ENCODE data around the gene STN1.

The STN1 gene

DNA sequence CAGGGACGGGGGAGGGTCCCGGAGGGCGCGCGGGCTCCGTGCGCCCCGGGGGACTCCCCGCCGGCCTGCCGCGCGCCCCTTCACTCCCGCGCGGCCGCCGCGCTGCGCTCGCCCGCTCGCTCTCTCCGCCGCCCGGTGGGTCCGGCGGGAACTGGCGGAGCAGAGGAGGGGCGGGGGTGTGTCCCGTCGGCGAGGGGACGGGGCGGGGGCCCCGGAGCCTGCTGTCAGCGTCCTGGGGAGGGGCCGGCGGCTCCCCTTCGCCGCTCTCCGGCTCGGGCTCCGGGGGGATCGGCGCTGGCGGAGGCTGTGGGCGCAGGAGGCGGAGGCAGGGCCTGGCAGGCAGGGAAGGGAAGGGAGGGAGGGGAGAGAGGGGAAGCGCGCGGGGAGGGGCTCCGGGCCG is 62.6 kb downstream of the STN1 start, which contains the start of gene SH3PXD2A:
Gene SH3PXD2A (minus strand): TSS at position 153 of the 400 bp plus-strand sequence. CDS start 310 bp downstream, outside the sequence.
- Histone ChIP-seq H3K9ac (ENCODE audit: low read depth, low read length) (no peak within 1 kb of the TSS), H3K4me3 (ENCODE audit: low read depth, low read length) (peak within 1 kb of the TSS; percentile 80), H3K27me3 (ENCODE audit: control insufficient read depth, insufficient read depth, low read length) (peaks cover 42% of the 10 kb centered on the region)

DNA sequence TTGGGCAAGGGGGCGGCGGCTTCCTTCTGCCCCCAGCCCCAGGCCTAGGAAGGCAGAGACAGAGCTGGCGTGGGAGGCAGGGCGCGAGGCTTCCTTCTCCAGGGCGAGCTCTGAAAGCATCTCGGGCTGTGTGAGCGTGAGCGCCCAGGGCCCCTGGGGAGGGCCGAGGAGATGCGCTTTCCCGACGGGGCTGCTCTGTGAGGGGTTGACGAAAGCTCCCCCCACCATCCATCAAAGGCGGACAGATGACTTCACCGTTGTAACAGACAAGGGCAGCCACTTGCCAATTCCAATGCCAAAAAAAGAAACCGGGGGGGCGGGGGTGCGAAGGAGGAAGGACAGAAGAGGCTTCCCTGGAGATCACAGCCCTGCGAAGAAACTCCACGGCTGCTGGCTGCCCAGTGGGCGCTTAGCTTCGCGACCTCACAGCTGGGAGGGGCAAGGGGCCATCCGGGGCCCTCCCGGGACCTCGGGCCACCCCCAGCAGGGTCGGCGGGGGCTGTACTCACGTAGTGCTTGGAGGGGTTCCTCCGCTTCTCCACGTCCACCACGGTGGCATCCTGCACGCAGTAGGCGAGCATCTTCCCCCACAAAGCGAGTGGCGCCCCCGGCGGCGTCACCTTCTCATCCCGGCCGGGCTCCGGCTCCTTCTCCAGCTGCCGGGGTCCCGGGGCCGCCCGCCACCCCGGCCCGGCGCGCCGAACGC is 63.1 kb downstream of the STN1 start:
- Histone ChIP-seq H3K36me3 (ENCODE audit: control insufficient read depth, insufficient read depth, low read length) (no peaks in the 10 kb centered on the region), H3K4me1 (ENCODE audit: control insufficient read depth, insufficient read depth, low read length) (peaks cover 10% of the 10 kb centered on the region), H3K9me3 (ENCODE audit: control insufficient read depth, insufficient read depth, low read length) (no peaks in the 10 kb centered on the region), H3K27me3 (ENCODE audit: control insufficient read depth, insufficient read depth, low read length) (peaks cover 42% of the 10 kb centered on the region), H3K4me3 (ENCODE audit: low read depth, low read length) (peak overlapping the region; percentile 80), H3K9ac (ENCODE audit: low read depth, low read length) (no peak overlapping the region)

More for the DNA sequence above, 62.6 kb downstream of the STN1 start, which contains the start of gene SH3PXD2A:
- Histone ChIP-seq H3K36me3 (ENCODE audit: control insufficient read depth, insufficient read depth, low read length) (no peaks in the 10 kb centered on the region), H3K4me1 (ENCODE audit: control insufficient read depth, insufficient read depth, low read length) (peaks cover 10% of the 10 kb centered on the region), H3K9me3 (ENCODE audit: control insufficient read depth, insufficient read depth, low read length) (no peaks in the 10 kb centered on the region)

DNA sequence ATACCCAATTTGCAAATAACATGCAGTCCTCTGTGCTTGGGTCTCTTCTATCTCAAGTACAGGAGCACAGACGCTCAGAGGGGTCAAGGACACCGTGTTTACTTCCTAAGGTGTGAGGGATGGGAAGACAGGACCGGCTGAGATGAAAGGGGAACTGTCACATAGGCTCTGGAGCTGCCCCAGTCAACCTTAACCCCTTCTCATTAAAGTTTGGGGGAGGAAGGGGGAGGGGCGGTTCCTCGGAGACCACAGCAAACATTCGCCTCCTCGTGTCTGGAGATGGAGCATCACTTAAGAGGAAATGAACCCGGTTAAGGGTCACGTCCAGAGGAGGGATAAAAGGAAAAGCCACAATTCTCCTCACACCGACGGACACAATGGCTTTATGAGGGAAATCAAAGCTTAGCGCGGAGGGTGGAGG is 63.7 kb downstream of the STN1 start:
- Histone ChIP-seq H3K4me1 (ENCODE audit: control insufficient read depth, insufficient read depth, low read length) (peaks cover 10% of the 10 kb centered on the region), H3K9ac (ENCODE audit: low read depth, low read length) (no peak overlapping the region), H3K36me3 (ENCODE audit: control insufficient read depth, insufficient read depth, low read length) (no peaks in the 10 kb centered on the region), H3K4me3 (ENCODE audit: low read depth, low read length) (peak overlapping the region; percentile 80), H3K9me3 (ENCODE audit: control insufficient read depth, insufficient read depth, low read length) (no peaks in the 10 kb centered on the region), H3K27me3 (ENCODE audit: control insufficient read depth, insufficient read depth, low read length) (peaks cover 42% of the 10 kb centered on the region)

DNA sequence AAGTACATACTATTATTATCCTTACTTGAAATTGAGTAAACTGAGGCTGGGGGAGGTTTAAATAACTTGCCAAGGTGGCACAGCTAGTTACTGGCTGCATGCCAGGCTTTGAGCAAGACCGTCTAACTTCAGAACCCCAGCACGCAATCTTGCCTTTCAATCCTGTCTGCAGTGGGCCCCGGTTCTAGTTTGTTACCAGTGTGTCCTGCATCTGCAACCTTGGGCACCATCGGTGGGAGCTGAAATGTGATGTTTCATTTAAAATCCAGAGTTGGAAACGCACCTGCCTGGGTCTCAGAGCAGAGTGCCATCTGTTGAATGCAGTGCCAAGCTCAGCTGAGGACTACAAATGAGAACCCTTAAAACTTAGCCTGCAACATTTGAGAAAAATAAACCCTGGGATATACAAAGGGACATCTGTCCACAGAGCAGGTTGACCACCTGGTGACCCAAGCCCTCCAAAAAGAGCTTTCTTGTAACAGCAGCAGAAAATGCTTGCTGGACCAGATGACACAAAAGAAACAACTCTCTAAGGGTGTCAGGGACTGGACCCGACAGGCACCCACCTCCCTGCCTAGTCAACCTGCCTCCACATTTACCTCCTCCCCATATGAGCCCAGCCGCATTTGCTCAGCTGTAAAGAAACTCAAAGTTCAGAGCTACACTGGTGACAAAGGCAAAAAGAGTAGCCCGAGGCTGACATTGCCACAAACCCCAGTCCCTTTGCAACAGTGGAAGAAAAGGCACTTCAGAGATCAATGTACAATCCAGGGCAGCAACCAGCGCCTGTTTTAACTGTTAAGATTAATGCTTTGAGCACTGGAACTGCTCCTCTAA is 64.3 kb downstream of the STN1 start:
- peak overlapping the region; percentile 80 for H3K4me3 ChIP-seq (ENCODE audit: low read depth, low read length)

DNA sequence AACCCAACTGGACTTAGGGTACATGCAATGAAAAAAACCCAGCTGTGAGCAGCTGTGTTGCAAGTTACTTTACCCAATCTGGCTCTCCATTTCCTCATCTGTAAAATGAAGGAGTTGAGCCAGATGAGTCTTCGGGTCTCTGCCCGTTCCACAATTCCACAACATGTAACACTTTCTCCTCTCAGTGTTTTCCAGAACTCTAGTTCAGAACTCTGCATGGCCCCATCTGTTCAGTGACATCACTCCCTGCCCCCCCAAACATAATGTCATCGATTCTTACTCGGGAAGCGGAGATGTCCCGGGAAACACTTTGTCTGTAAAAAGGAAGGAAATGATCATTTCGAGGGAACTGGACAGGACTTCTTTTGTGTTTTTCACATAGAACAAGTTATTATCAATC is 65.1 kb downstream of the STN1 start:
- no peaks in the 10 kb centered on the region for H3K36me3 ChIP-seq (ENCODE audit: control insufficient read depth, insufficient read depth, low read length)
- H3K27me3 ChIP-seq (ENCODE audit: control insufficient read depth, insufficient read depth, low read length) = peaks cover 39% of the 10 kb centered on the region
- H3K4me3 ChIP-seq (ENCODE audit: low read depth, low read length) = no peak overlapping the region
- no peaks in the 10 kb centered on the region for H3K9me3 ChIP-seq (ENCODE audit: control insufficient read depth, insufficient read depth, low read length)
- H3K4me1 ChIP-seq (ENCODE audit: control insufficient read depth, insufficient read depth, low read length) = peaks cover 10% of the 10 kb centered on the region
- no peak overlapping the region for H3K9ac ChIP-seq (ENCODE audit: low read depth, low read length)

More for the DNA sequence above, 64.3 kb downstream of the STN1 start:
- Histone ChIP-seq H3K9me3 (ENCODE audit: control insufficient read depth, insufficient read depth, low read length) (no peaks in the 10 kb centered on the region), H3K27me3 (ENCODE audit: control insufficient read depth, insufficient read depth, low read length) (peaks cover 42% of the 10 kb centered on the region), H3K4me1 (ENCODE audit: control insufficient read depth, insufficient read depth, low read length) (peaks cover 10% of the 10 kb centered on the region), H3K9ac (ENCODE audit: low read depth, low read length) (no peak overlapping the region), H3K36me3 (ENCODE audit: control insufficient read depth, insufficient read depth, low read length) (no peaks in the 10 kb centered on the region)

DNA sequence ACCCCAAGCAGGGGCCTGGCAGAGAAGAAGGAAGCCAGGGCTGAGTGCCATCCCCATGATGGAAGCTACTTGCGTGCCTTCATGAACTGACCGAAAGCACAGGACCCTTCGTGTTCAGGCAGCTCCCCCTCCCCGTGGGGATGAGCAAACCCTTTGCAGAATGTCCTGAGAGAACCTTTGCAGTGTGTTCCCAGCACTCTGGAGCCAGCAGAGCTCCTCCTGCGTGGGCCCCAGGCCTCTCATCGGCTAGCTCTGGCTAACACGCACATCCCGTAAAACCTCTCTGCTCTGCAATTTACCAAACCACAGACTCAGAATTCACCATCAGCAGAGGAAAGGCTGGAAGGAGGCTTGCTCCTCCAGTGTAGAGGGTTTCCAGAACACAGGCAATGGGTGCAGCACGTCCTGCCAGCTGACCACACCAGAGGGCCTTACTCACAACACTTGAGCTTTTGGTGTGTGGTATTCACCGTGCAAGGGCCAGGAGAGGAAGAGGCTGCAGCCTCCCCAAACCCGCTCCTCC is 65.7 kb downstream of the STN1 start:
- Histone ChIP-seq H3K36me3 (ENCODE audit: control insufficient read depth, insufficient read depth, low read length) (no peaks in the 10 kb centered on the region), H3K4me1 (ENCODE audit: control insufficient read depth, insufficient read depth, low read length) (peaks cover 10% of the 10 kb centered on the region), H3K27me3 (ENCODE audit: control insufficient read depth, insufficient read depth, low read length) (peaks cover 33% of the 10 kb centered on the region), H3K9ac (ENCODE audit: low read depth, low read length) (no peak overlapping the region), H3K9me3 (ENCODE audit: control insufficient read depth, insufficient read depth, low read length) (no peaks in the 10 kb centered on the region), H3K4me3 (ENCODE audit: low read depth, low read length) (no peak overlapping the region)

DNA sequence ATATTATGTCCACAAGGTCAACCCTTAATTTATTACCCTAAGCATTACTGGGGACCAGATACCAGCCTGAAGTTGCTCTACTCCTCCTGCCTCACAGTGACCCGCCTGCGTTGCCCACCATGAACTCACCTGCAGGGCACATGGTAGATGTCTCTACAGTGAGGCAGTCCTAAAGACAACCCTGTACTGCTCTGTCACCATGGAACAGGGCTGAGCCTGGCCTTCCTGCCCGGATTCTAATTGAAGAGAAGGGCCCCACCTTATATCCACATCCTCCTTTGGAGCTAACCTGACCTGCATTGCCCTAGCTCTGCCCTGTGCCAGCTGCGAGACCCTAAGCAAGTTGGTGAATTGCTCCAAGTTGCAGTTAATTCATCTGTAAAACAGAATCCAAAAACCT is 66.7 kb downstream of the STN1 start:
- Histone ChIP-seq H3K36me3 (ENCODE audit: control insufficient read depth, insufficient read depth, low read length) (no peaks in the 10 kb centered on the region), H3K9ac (ENCODE audit: low read depth, low read length) (no peak overlapping the region), H3K9me3 (ENCODE audit: control insufficient read depth, insufficient read depth, low read length) (no peaks in the 10 kb centered on the region), H3K4me3 (ENCODE audit: low read depth, low read length) (no peak overlapping the region), H3K4me1 (ENCODE audit: control insufficient read depth, insufficient read depth, low read length) (peaks cover 7% of the 10 kb centered on the region), H3K27me3 (ENCODE audit: control insufficient read depth, insufficient read depth, low read length) (peaks cover 23% of the 10 kb centered on the region)

DNA sequence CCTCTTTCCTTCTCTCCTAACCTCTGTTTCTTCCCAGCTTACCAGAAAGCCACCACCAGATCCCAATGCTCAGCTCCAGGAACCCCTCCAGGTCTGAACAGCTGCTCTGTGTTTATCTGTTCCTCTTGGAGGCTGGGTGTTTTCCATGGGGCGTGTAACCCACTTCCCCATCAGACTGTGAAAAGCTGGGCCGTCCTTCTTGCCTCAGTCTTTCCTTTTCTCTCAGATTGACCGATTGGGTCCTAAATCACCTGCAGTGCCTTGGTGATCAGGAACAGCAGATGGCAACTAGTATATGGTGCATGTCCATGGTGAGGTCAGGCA is 67.5 kb downstream of the STN1 start:
- H3K9me3 ChIP-seq (ENCODE audit: control insufficient read depth, insufficient read depth, low read length) = no peaks in the 10 kb centered on the region
- H3K27me3 ChIP-seq (ENCODE audit: control insufficient read depth, insufficient read depth, low read length) = peaks cover 19% of the 10 kb centered on the region
- peaks cover 9% of the 10 kb centered on the region for H3K4me1 ChIP-seq (ENCODE audit: control insufficient read depth, insufficient read depth, low read length)
- no peak overlapping the region for H3K4me3 ChIP-seq (ENCODE audit: low read depth, low read length)
- no peaks in the 10 kb centered on the region for H3K36me3 ChIP-seq (ENCODE audit: control insufficient read depth, insufficient read depth, low read length)
- no peak overlapping the region for H3K9ac ChIP-seq (ENCODE audit: low read depth, low read length)

DNA sequence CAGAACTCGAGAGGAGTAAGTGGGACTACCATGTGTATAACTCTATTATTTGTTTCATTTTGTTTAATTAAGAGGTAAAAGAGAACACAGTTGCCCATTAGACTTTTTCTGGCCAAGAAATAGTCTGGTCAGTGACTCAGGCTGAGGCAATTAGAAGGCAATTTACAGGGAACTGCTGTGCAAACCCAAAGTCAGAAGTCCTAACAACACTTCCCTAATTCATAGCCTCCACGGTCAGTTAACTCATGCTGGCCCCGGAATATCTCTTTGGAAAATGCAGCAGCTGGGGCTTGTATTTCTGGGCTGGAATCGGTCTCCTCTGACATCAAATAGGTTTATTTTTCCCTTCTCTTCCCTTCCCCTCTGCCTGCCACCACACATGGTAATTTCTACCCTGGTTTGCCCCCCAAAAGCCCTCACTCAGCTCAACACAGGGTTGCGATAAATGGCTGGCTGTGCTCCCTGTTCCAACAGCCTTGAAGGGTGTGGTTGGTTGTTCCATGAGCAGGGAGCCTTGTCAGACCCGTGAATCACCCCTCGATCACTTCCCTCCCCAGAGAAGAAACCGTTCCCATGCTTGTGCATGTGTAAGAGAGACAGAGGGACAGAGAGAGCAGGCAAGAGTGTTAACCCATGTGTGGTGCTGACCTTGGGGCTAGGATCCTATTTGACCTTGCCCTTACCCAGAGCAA is 68.0 kb downstream of the STN1 start:
- no peak overlapping the region for H3K9ac ChIP-seq (ENCODE audit: low read depth, low read length)
- no peak overlapping the region for H3K4me3 ChIP-seq (ENCODE audit: low read depth, low read length)
- no peaks in the 10 kb centered on the region for H3K36me3 ChIP-seq (ENCODE audit: control insufficient read depth, insufficient read depth, low read length)
- H3K4me1 ChIP-seq (ENCODE audit: control insufficient read depth, insufficient read depth, low read length) = peaks cover 9% of the 10 kb centered on the region
- H3K27me3 ChIP-seq (ENCODE audit: control insufficient read depth, insufficient read depth, low read length) = peaks cover 19% of the 10 kb centered on the region
- no peaks in the 10 kb centered on the region for H3K9me3 ChIP-seq (ENCODE audit: control insufficient read depth, insufficient read depth, low read length)

DNA sequence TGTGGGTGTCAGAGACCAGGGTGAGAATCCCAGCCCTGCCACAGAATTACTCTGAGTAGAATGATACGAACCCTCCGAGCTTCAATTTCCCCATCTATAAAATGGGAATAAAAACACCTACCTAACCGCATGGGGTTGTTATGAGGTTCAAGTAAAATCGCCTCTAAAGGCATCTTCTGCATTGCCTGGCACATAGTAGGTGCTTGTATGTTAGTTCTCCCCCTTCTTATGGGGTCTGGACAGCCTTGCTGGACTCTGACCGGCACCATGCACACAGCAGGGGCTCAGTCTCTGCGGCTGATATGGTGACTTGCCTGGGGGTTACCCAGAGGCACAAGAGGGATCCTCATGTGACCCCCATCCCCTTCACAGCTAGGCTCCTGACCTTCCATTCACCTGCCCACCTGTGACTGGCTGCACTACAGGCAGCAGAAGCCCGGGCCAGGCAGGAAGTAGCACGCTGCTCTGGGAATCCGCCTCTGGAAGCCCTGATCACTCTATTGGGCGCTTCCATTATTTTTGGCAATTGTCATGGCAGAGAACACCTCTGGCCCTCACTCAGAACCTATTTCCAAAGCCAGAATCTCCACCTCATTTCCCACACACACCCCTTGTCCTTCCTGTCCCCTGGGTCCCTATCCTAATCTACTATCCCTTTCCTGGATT is 68.6 kb downstream of the STN1 start:
- Histone ChIP-seq H3K9me3 (ENCODE audit: control insufficient read depth, insufficient read depth, low read length) (no peaks in the 10 kb centered on the region), H3K9ac (ENCODE audit: low read depth, low read length) (no peak overlapping the region), H3K4me3 (ENCODE audit: low read depth, low read length) (no peak overlapping the region), H3K27me3 (ENCODE audit: control insufficient read depth, insufficient read depth, low read length) (peaks cover 17% of the 10 kb centered on the region), H3K36me3 (ENCODE audit: control insufficient read depth, insufficient read depth, low read length) (no peaks in the 10 kb centered on the region), H3K4me1 (ENCODE audit: control insufficient read depth, insufficient read depth, low read length) (peaks cover 9% of the 10 kb centered on the region)

DNA sequence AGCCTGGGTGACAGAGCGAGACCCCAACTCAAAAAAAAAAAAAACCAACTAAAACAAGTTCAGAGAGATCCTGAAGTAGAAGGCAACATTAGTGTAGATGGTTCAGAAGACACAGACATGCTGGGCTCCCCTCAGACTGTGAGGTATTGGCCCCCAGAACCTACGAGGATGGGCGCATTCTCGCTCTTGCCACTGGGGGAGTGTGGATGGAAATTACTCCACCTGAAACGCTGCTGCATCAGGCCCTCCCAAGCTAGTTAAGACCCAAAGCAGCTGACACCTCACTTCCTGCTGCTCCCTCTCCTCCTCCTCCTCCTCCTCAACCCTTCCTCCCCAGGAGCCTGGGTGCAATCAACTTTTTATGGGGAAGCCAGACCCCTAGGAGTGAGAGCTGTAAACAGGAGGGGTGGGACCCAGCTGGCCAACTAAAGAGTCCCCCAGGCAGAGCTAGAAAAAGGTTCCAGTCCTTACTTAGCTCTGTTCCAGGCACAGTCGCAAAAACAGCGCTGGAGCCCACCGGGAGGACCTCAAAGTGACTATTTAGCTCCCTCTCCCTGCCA is 70.0 kb downstream of the STN1 start:
- Histone ChIP-seq H3K36me3 (ENCODE audit: control insufficient read depth, insufficient read depth, low read length) (no peaks in the 10 kb centered on the region), H3K27me3 (ENCODE audit: control insufficient read depth, insufficient read depth, low read length) (peaks cover 4% of the 10 kb centered on the region), H3K9ac (ENCODE audit: low read depth, low read length) (no peak overlapping the region), H3K4me3 (ENCODE audit: low read depth, low read length) (no peak overlapping the region), H3K4me1 (ENCODE audit: control insufficient read depth, insufficient read depth, low read length) (peaks cover 3% of the 10 kb centered on the region), H3K9me3 (ENCODE audit: control insufficient read depth, insufficient read depth, low read length) (no peaks in the 10 kb centered on the region)
